Peyer's patch (tissue), 4 donors: ENCODE results near the gene RND2. TPM values are rescaled to one million over a fixed set of nuclear protein-coding genes. Genes with fewer than 3 reads are reported as not detected.
"Not testable (repeated sequence)": the region's sequence is repeated elsewhere in the genome, so short reads cannot be mapped to it uniquely, and the experiment has no call there.

ENCODE experiments used
- DNase-seq, 3 donors: peaks; one replicate each; pipeline ENCODE4 v3.0.0-alpha.2; 2017 to 2019
- H3K27ac ChIP-seq, 4 donors: fragments of 200-600 bp; sonication (generic); one replicate each; pipeline ENCODE4 v1.5.1; 2016 to 2019
- H3K27me3 ChIP-seq, 2 donors: fragments of 200-600 bp; sonication (generic); one replicate each; pipeline ENCODE4 v1.5.1; 2019
- H3K36me3 ChIP-seq, 3 donors: fragments of 200-600 bp; sonication (generic); one replicate each; pipeline ENCODE4 v1.5.1; 2016 to 2019
- H3K4me1 ChIP-seq, 4 donors: fragments of 200-600 bp; sonication (generic); one replicate each; pipeline ENCODE4 v1.5.1; 2016 to 2019
- H3K4me3 ChIP-seq, 4 donors: fragments of 200-600 bp; sonication (generic); 1 replicate in 3 of 4; 2 replicates in 1 of 4; pipeline ENCODE4 v1.5.1; 2016 to 2019; ENCODE audit warnings: mild to moderate bottlenecking in 1 of 4
- H3K9me3 ChIP-seq, 4 donors: fragments of 200-600 bp; sonication (generic); one replicate each; pipeline ENCODE4 v1.5.1; 2016 to 2019; ENCODE audit warnings: mild to moderate bottlenecking in 1 of 4
- CTCF ChIP-seq, 6 experiments: fragments of 450-650 bp in 4 of 6; fragments of 200-600 bp in 2 of 6; sonication (generic) in 1 of 6; IDR thresholded peaks; one replicate each; pipeline ENCODE4 v1.5.1; 2017 to 2019; ENCODE audit warnings: antibody characterized with exemption in 6 of 6, mild to moderate bottlenecking in 3 of 6, moderate library complexity in 1 of 6
- POLR2A ChIP-seq, 2 donors: fragments of 450-650 bp; IDR thresholded peaks; one replicate each; pipeline ENCODE4 v1.5.1; 2017; ENCODE audit warnings: antibody characterized with exemption in 2 of 2, mild to moderate bottlenecking in 2 of 2, moderate library complexity in 2 of 2
- total RNA-seq, 4 donors: library from RNA; depleted of rRNA; stranded (reverse); fragments of >200 nt; gene quantifications; one replicate each; pipeline ENCODE4 v1.1.0, GENCODE V29; 2016

The RND2 gene
- total RNA-seq, 4 donors from 2014 or later, result 0.27 to 1.7 (median 0.32) TPM

- no peak for DNase-seq
- Histone ChIP-seq H3K36me3 (peaks cover 0 to 42% (median 0%) of the 10 kb centered on the region in 3 donors), H3K9me3 (no peaks in the 10 kb centered on the region), H3K27ac (peak overlapping the region; percentile 83 to 94 (median 92)), H3K4me3 (peak overlapping the region; percentile 49 to 79 (median 68)), H3K4me1 (peaks cover 0 to 10% (median 2%) of the 10 kb centered on the region in 4 donors), H3K27me3 (no peaks in the 10 kb centered on the region)
- TF ChIP-seq POLR2A (IDR thresholded peaks at IDR 0.05), result no peak
Observed at GRCh38 chr17:42999003-42999525, 26.0 kb upstream of the RND2 start.

GRCh38 chr17:43000894-43001293 lies 24.1 kb upstream of the RND2 start:
- H3K36me3 ChIP-seq, result peaks cover 0 to 42% (median 0%) of the 10 kb centered on the region in 3 donors
- H3K27ac ChIP-seq, DNase-seq, H3K27me3 ChIP-seq, H3K4me3 ChIP-seq, H3K9me3 ChIP-seq: not testable (repeated sequence)
- peaks cover 0 to 10% (median 2%) of the 10 kb centered on the region in 4 donors for H3K4me1 ChIP-seq

DNA sequence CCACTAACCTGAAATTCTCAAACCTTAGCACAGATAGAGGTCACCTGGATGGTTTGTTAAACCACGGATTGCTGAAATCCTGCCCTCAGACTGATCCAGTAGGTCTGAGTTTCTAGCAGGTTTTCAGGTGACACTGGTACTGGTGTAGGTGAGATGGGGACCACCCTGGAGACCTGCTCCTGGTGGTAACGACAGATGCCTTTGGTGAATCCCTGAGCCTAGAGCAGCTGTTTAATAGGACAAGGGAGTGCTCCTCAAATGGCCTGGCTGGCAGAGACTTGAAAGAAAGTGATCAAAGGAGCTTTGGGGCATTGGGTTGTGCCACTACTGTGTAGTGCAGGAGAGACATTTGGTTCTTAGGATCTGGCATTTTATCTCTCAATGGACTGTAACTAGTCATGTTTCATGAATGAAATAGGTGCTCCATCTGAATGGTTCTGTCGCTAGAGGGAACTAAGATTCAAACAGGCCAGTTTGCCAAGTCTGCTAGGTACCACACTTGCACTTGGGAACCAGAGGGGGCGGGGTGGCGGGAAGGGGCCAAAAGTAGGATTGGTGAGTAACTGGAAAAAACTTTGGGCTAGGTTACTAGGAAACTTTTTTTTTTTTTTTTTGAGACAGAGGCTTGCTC lies 21.4 kb upstream of the RND2 start:
- Histone ChIP-seq H3K36me3 (peaks cover 0 to 42% (median 0%) of the 10 kb centered on the region in 3 donors), H3K4me3 (no peak overlapping the region), H3K4me1 (peaks cover 0 to 26% (median 4%) of the 10 kb centered on the region in 4 donors), H3K9me3 (no peaks in the 10 kb centered on the region), H3K27me3 (no peaks in the 10 kb centered on the region), H3K27ac (no peak overlapping the region)
- TF ChIP-seq POLR2A (IDR thresholded peaks at IDR 0.05), result no peak
- TF ChIP-seq CTCF (IDR thresholded peaks at IDR 0.05), result no peak
- DNase-seq, result no peak

- no peaks in the 10 kb centered on the region for H3K9me3 ChIP-seq
- peak within 1 kb of the TSS; percentile 86 to 94 (median 92) for H3K27ac ChIP-seq
- H3K4me3 ChIP-seq, result peak within 1 kb of the TSS; percentile 58 to 69 (median 62)
- H3K36me3 ChIP-seq, result peaks cover 0 to 20% (median 0%) of the 10 kb centered on the region in 3 donors
- peaks cover 0 to 47% (median 4%) of the 10 kb centered on the region in 4 donors for H3K4me1 ChIP-seq
- peak; percentile 85 to 96 (median 91) for DNase-seq
- peak in 5 of 6 experiments; percentile 38 to 67 (median 51) for TF ChIP-seq CTCF (IDR thresholded peaks at IDR 0.05)
- peak; percentile 68 to 69 for TF ChIP-seq POLR2A (IDR thresholded peaks at IDR 0.05)
- no peaks in the 10 kb centered on the region for H3K27me3 ChIP-seq
Observed at GRCh38 chr17:43006639-43007551, 18.1 kb upstream of the RND2 start, which contains the start of gene IFI35. IFI35 (plus strand) TSS chr17:43006784; CDS start chr17:43006948, 164 bp downstream.

GRCh38 chr17:43010667-43011308 lies 14.2 kb upstream of the RND2 start:
- peaks cover 0 to 56% (median 4%) of the 10 kb centered on the region in 4 donors for H3K4me1 ChIP-seq
- H3K36me3 ChIP-seq, result peaks cover 0 to 25% (median 0%) of the 10 kb centered on the region in 3 donors
- no peaks in the 10 kb centered on the region for H3K27me3 ChIP-seq
- peak in 1 of 3 donors; percentile 82 for DNase-seq
- H3K4me3 ChIP-seq, result no peak overlapping the region
- peak in 1 of 2 donors; percentile 73 for TF ChIP-seq POLR2A (IDR thresholded peaks at IDR 0.05)
- no peak for TF ChIP-seq CTCF (IDR thresholded peaks at IDR 0.05)
- peak overlapping the region in 3 of 4 donors; percentile 33 to 84 (median 70) for H3K27ac ChIP-seq
- H3K9me3 ChIP-seq, result no peaks in the 10 kb centered on the region
